ELR (cell line): ENCODE results near the gene CLCC1.
"Not testable (repeated sequence)": the region's sequence is repeated elsewhere in the genome, so short reads cannot be mapped to it uniquely, and the experiment has no call there.

Experiments used
- DNase-seq: peaks from one replicate; pipeline ENCODE4 v3.0.0-alpha.2; 2015; ENCODE audit warnings: low read depth

CLCC1 gene, protein sequence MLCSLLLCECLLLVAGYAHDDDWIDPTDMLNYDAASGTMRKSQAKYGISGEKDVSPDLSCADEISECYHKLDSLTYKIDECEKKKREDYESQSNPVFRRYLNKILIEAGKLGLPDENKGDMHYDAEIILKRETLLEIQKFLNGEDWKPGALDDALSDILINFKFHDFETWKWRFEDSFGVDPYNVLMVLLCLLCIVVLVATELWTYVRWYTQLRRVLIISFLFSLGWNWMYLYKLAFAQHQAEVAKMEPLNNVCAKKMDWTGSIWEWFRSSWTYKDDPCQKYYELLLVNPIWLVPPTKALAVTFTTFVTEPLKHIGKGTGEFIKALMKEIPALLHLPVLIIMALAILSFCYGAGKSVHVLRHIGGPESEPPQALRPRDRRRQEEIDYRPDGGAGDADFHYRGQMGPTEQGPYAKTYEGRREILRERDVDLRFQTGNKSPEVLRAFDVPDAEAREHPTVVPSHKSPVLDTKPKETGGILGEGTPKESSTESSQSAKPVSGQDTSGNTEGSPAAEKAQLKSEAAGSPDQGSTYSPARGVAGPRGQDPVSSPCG

DNA sequence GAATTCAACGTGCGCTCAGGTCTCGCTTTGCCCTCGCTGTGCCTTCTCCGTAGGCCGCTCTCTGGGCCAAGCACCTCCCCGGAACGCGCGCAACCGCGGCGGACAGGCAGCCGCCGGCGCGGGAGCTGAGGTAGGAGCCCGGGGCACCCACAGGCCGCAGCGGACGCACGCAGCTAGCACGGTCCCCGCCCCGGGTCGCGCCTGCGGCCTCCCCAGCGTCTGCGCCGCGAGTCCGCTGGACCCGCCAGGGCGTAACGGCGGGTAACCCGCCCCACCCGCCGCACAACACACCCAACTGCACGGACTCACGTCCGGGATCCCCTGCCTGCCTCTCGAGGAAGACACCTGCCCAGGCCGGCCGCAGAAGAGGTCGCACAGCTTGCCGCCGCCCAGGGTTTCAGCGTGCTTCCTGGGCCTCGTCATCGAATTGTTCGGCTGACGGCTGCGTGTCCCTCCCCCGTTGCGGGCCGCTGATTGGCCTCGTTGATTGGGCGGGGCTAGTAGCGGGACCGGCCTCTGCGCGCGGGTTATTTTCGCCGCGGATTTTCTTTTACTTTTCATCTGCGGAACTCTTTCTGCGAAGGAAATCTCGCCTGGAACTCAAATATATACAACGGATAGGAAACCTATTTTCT is at the start of gene CLCC1:
Gene CLCC1, minus strand, starts transcription at position 433 of the 635 bp plus-strand sequence. CDS start 13,047 bp downstream, outside the sequence.
- DNase-seq, result peak; percentile 96

DNA sequence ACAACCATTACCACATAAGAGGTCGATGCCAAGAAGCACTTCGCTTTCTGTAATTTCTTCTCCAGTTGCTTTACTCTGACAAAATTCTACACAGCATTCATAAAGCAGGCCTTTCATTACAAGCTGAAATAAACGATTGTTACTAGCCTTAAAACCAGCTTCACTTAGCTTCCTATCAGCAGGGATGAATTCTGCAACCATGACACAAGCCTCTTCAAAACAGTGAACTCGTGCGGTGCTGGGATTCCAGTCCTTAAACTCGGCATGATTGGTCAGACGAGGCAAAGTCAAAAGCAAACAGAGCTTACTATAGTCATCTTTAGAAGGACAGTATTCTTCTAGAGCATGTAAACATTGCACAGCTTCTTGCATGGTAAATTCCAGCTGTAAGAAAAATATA is 48.1 kb upstream of the CLCC1 start:
- no peak for DNase-seq

DNA sequence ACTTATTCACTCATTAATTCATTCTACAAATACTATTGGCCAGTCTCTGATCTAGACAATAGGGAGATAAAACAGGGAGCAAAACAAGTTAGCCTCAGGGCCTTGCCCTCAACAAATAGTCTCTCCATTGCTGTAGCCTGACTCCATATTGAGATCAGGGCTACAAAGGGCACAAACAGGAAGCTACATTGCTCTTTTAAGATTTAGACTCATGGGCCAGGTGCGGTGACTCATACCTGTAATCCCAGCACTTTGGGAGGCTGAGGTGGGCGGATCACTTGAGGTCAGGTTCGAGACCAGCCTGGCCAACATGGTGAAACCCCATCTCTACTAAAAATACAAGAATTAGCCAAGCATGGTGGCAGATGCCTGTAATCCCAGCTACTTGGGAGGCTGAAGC is 33.3 kb upstream of the CLCC1 start:
- DNase-seq, result not testable (repeated sequence)

DNA sequence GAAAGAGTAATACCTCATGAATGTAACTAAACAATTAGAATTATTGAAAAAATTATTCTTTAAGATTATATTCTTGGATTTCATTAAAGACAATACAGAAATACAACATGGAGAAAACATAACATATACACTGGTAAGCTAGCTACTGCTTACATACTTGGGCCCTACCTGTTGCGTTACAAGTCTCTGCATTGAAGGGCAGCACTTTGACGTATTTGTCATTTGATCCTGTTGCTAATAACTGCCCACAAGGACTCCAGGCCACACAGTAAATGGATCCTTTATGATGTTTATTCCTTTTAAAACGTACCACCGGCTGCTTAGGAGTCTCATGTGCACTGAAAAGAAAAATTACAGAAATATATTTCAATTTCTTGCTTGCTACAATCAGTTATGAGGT is 19.8 kb upstream of the CLCC1 start:
- no peak for DNase-seq

DNA sequence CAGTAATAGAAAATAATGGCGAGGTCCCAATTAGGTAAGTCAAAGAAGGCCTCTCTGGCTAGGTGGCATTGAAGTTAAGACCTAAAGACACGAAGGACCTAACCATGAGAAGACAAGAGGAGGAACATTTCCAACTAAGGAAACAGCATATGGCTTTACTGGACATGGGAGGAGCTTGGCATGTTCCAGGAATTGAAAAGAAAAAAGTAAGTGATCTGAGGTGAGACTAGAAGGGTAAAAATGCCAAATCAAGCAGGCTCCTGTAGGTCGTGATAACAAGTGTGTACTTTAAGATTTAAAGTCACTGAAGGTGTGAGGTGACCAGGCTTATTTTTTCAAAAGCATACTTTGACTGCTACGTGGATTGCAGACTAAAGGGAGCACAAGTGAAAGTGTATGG is 13.4 kb upstream of the CLCC1 start:
- no peak for DNase-seq

DNA sequence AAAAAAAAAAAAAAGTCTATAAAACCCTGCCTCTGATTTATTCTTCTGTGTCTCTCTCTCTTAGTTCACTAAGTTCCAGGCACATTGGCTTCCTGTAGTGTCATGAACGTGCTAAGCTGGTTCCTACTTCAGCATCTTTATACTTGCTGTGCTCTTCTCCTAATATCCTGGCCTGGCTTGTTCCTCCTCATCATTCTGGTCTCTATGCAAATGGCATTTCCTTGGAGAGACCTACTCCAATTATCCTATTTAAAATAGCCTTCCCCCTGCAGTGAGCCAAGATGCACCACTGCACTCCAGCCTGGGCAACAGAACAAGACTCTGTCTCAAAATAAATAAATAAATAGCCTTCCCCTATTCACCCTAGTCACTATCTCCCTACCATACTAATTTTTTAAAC is 9.7 kb upstream of the CLCC1 start:
- no peak for DNase-seq

DNA sequence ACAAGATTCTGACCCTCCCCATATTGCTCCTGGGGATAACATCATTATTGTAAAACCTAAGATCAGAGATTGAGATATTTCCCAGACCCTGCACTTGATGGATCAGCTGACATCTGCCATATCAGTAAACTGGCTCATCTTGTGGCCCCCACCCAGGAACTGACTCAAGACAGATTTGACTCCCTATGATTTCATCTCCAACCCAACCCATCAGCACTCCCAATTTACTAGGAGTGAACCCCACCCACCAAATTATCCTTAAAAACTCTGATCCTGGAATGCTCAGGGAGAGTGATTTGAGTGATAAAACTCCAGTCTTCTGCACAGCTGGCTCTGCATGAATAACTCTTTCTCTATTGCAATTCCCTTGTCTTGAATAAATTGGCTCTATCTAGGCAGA is 6.1 kb upstream of the CLCC1 start:
- DNase-seq, result no peak

DNA sequence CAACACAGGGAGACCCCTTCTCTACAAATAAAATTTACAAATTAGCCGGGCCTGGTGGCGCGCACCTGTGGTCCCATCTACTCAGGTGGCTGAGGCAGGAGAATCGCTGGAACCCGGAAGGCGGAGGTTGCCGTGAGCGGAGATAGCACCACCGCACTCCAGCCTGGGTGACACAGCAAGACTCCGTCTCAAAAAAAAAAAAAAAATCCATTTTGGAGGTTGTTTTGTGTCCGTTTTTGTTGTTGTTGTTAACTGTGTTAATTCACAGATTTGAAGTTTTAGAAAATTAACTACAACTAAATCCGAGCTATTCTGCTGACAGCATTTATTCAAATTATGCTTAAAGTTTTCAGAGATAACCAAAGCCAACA is 618 bp downstream of the CLCC1 start:
- no peak for DNase-seq

DNA sequence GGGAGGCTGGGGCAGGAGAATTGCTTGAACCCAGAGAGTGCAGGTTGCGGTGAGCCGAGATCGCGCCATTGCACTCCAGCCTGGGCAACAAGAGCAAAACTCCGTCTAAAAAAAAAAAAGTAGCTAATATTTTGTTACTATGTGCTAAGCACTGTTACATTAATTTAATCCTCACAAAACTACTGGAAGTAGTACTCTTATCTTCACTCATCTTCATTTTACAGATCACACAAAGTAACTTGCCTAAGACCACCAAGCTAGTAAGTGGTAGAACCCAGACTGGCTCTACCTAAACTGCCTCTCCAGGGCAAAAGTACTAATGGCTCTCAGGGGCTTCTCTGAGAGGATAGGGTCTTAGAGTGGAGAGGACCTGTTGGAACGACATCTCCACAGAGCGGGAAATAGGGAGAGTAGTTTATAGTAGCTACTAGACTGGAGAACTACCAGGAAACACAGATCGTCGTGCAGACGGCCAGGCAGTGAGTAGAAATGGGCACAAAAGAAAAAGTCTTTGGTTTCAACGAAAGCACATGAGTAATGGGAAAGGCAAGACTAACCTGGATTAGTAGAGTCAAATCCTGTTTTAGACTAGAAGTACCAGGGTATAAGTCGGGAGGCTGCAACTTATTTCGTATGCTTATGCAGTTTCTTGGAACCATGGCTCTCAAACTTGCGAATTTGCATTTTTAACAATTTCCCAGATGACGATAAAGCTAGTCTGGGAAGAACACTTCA is 1.4 kb downstream of the CLCC1 start:
- DNase-seq, result no peak

DNA sequence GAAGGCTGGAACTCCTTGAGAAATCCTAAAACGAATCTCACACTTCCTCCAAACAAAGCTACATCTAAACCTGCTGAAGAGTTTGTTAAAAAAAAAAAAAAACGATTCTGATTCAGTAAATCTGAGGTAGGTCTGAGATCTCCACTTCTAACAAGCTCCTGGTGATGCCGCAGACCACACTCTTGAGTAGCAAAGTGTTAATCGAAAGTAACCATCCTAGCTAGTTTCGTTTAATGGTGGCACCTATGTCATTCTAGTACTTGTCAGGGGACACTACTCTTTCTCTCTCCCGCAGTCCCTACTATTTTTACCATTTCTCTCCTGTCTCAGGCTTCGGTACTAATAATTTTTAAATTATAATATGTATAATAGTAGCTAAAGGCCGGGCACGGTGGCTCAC is 2.1 kb downstream of the CLCC1 start:
- no peak for DNase-seq

DNA sequence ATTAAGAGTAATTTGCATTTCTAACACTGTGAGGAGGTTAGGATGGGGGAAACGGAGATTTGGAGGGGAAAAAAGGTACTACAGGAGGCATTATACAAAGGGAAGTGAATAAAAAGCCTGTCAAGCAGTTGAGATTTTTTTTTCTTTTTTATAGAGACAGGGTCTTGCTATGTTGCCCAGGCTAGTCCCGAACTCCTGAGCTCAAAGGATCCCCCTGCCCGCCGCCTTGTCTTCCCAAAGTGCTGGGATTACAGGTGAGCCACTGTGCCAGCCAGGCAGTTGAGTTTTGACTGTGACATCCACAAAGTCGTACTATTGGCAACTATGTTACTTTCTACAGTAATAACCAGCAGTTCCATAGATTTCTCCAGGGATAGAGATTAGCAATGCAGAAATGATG is 2.6 kb downstream of the CLCC1 start:
- DNase-seq, result no peak

DNA sequence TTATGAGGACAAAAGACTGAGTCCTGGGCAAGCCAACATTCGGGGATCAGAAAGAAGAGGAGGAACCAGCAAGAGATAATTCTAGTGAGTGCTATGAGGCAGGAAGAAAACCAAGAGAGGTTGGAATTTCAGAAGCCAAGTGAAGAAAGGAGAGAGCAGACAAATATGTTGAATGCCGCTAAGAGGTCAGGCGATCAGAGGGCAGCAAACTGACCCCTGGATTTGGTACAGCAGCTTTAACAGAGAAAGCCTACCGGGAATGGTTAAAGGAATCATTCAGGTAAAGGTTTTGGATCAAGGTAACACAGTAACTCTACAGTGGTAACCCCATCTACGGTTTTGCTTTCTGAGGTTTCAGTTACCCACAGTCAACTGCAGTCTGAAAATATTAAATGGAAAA is 5.4 kb downstream of the CLCC1 start:
- DNase-seq, result no peak

DNA sequence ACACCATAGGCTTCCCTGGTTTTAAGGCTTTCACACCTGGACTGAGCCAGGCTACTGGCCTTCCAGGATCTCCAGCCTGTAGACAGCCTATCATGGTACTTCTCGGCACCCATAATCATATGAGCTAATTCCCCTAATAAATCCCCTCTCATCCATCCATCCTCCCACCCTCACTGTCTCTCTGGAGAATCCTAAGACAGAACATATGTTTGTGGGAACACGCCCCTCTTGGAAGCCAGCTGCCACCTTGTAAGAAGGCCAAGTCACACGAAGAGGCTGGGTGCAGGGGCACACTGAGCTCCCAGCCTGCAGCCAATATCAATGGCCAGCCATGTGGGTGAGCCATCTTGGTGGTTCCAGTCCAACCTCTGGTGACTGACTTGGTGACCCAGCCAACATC is 7.4 kb downstream of the CLCC1 start:
- DNase-seq, result no peak

DNA sequence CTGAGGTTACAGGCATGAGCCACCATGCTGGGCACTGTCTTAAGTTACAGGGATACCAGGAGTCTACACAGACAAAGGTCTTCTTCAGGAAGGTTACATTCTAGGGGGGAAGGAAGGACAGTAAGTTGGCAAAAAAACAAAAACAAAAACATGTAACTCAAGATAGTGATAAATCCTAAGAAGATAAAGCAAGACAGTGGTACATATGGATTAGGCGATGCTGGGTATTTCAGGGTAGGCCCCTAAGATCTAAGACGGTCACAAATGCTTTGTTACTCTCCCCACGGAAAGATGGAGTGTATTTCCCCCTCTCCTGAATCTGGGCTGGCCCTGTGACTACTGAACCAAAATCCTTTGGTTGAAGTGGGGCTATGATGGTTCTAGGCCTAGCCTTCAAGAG is 8.2 kb downstream of the CLCC1 start:
- DNase-seq, result no peak

DNA sequence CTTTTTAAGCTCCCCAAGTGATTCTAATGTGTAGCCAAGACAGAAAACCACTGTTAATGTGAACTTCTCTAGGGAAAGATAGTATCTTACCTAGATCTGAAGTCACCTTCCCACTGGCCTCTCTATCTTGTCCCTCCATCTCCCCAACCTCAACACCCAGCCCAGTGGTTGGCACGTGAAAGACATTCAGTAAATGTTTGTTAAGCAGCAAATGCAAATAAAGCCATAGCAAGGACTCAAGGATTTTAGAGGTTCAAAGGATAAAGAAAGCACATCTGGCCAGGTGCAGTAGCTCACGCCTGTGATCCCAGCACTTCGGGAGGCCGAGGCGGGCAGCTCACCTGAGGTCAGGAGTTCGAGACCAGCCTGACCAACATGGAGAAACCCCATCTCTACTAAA is 9.8 kb downstream of the CLCC1 start:
- DNase-seq, result no peak

DNA sequence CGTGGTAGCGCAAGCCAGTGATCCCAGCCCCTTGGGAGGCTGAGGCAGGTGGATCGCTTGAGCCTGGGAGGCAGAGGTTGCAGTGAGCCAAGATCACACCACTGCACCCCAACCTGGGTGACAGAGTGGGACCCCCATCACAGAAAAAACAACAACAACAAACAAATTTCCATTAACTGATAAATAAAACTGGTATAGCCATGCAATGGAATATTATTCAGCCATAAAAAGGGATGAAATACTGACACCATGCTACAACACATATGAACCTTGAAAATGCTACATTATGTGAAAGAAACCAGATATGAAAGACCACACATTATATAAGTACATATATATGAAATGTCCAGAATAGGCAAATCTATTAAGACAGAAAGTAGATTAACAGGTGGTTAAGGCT is 12.0 kb downstream of the CLCC1 start:
- DNase-seq, result no peak

DNA sequence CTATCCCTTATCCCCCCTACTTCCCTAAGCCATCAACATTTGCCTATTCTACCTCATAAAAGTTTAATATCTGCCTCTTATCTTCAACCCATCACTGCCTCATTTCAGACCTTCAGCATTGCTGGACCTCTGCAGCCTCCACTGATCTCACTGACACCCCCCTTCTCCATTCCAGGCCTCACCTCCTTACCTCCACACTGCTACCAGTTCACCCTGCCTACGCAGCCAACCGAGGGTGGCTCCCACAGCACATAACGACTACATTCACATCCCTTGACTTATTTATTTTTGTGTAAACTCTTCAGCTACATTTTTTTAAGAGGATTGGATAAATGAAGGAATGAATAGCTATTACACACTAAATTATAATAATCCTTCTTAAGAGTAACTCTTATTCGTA is 14.2 kb downstream of the CLCC1 start:
- no peak for DNase-seq

DNA sequence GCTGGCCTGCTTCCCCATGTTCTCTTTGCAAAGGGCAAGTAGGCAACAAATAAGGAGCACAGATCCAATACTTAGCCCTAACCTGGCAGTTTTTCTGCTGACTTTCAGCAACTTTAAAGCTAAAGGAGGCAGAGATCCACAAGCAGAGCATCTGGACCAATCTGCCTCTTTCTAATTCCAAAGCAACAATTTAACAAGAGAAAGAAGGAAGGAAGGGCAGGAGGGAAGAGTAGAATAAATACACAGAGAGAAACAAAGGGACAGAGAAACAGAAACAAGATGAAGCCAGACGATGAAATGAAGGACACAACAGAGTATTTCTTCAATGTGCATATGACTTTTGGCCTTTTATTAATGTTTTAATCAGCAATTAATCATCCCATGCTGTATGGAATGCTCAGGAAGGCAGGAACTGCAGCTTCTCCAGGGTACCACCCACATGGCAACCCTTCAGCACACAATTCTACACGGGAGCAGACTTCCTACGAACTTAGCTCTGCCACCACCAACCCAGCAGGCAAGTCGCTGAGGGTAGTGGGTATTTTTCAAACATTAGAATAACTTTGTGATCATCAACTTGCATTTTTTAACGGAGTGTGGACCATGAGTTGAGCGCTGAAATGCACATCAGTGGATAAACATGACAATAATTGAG is 15.3 kb downstream of the CLCC1 start:
- DNase-seq, result no peak

DNA sequence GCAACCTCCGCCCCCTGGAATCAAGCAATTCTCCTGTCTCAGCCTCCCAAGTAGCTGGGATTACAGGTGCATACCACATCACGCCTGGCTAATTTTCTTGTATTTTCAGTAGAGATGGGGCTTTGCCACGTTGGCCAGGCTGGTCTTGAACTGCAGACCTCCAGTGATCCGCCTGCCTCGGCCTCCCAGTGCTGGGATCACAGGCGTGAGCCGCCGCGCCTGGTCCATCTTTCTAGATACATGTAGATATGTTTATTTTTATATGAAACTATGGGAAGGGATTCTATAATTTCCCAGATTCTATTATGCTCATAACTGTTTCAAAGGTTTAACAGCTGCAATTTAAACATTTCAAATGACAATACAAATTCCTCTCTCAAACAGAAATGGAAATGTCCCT is 27.1 kb downstream of the CLCC1 start:
- no peak for DNase-seq

DNA sequence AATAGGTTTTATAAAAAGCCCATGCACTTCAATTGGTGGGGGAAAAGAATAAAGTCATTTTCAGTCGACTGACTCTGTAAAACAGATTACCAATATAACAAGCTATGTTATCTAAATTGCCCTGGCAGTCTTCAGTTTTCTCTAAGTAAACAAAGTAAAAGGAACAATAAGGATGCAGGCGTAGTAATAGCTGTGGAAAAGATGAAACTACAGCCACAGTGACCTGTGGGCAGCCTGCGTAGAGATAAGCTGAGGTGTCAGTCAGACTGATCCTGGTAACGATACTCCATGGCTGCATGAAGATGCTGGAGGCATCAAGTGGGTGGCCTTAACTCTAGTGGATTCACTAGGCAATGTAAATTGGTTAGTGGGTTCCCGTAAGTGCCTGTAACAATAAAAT is 29.3 kb downstream of the CLCC1 start:
- DNase-seq, result no peak

DNA sequence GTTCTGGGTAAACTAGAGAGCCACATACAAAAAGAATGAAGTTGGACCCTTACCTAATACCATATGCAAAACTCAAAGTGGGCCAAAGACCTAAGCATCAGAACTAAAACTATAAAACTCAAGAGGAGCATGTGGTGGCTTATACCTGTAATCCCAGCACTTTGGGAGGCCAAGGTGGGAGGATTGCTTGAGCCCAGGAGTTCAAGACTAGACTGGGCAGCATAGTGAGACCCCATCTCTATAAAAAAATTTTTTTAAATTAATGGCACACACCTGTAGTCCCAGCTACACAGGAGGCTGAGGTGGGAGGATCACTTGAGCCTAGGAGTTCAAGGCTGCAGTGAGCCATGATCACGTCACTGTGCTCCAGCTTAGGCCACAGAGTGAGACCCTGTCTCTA is 35.7 kb downstream of the CLCC1 start:
- DNase-seq, result not testable (repeated sequence)

DNA sequence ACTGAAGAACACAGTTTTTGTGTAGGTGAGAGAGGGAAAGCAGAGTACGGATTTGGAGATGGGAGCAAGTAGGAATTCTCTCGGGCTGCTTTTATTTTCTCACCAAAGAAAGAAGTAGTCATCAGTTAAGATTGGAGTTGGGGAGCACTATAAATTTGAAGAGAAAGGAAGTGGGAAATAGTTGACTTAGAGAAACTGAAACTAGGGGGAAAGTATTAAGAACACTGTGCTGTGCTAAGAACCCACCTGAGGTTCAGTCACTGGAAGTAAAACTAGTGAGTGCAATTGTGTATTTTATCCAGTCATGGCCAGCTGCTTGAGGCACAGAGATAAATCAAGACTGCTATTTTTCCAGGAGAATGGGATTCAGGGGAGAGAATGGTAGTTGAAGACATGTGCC is 37.4 kb downstream of the CLCC1 start:
- no peak for DNase-seq
